IMR-90 (cell line): ENCODE results near the gene MAEA. TPM values are rescaled to one million over a fixed set of nuclear protein-coding genes. Genes with fewer than 3 reads are reported as not detected.

ENCODE experiments used
- ATAC-seq: fragments of 200-7000 bp; cut with Tn5 transposase; 2 replicates; pipeline ENCODE4 v1.9.1; 2020; ENCODE audit warnings: low read depth, mild to moderate bottlenecking, moderate library complexity
- BruUV-seq: library from RNA; stranded (reverse); fragments of 400-500 nt; replicated peaks from 2 replicates; lab custom pipeline; 2021; lab: Mats Ljungman, UMichigan
- CTCF ChIA-PET: fragments of 300-600 bp; formaldehyde crosslinking; extraction: SDS; loops from one replicate; lab custom pipeline; 2021; ENCODE audit warnings: antibody characterized with exemption; lab: Yijun Ruan, JAX
- POLR2A ChIA-PET: fragments of 300-600 bp; sonication (Branson Sonifier 250); formaldehyde crosslinking; loops from one replicate; lab custom pipeline; 2022; ENCODE audit warnings: antibody characterized with exemption; ENCODE audit not compliant: unreplicated experiment; lab: Charles Lee
- DNase-seq: peaks from one replicate; pipeline ENCODE4 v3.0.0; 2013
- H2AFZ ChIP-seq: replicated peaks from 2 replicates; pipeline ENCODE3; 2013; ENCODE audit warnings: low read length, mild to moderate bottlenecking; ENCODE audit not compliant: poor library complexity
- H2AK5ac ChIP-seq: 2 replicates; pipeline ENCODE4 v1.6.1; 2013; ENCODE audit warnings: low read depth, low read length, inconsistent platforms
- H2AK9ac ChIP-seq: replicated peaks from 2 replicates; pipeline ENCODE3; 2013; ENCODE audit warnings: mild to moderate bottlenecking, low read depth, low read length, moderate library complexity; ENCODE audit not compliant: poor library complexity
- H2BK120ac ChIP-seq: 2 replicates; pipeline ENCODE4 v1.6.1; 2013; ENCODE audit warnings: low read depth, low read length, inconsistent platforms
- H2BK15ac ChIP-seq: 3 replicates; pipeline ENCODE4 v1.6.1; 2013; ENCODE audit warnings: low read depth, low read length, inconsistent platforms
- H2BK20ac ChIP-seq: 2 replicates; pipeline ENCODE4 v1.6.1; 2013; ENCODE audit warnings: low read depth, mild to moderate bottlenecking, inconsistent platforms, low read length, moderate library complexity
- H2BK5ac ChIP-seq: 2 replicates; pipeline ENCODE4 v1.6.1; 2013; ENCODE audit warnings: mild to moderate bottlenecking, low read depth, low read length, inconsistent platforms; ENCODE audit not compliant: poor library complexity, severe bottlenecking
- H3K14ac ChIP-seq: replicated peaks from 2 replicates; pipeline ENCODE4 v1.6.1; 2013; ENCODE audit warnings: low read depth, low read length, inconsistent platforms
- H3K18ac ChIP-seq: 2 replicates; pipeline ENCODE4 v1.6.1; 2013; ENCODE audit warnings: low read depth, low read length, control low read depth
- H3K23ac ChIP-seq: 2 replicates; pipeline ENCODE4 v1.6.1; 2013; ENCODE audit warnings: low read depth, low read length, inconsistent platforms
- H3K27ac ChIP-seq: 2 replicates; pipeline ENCODE4 v1.5.1; 2013; ENCODE audit warnings: mild to moderate bottlenecking, control low read depth, low read length; ENCODE audit not compliant: insufficient read depth
- H3K27me3 ChIP-seq: 2 replicates; pipeline ENCODE4 v1.6.1; 2013; ENCODE audit warnings: low read length; ENCODE audit not compliant: control insufficient read depth, insufficient read depth
- H3K36me3 ChIP-seq: 2 replicates; pipeline ENCODE4 v1.6.1; 2013; ENCODE audit warnings: low read length, mixed read lengths; ENCODE audit not compliant: control insufficient read depth, insufficient read depth
- H3K4ac ChIP-seq: 2 replicates; pipeline ENCODE4 v1.6.1; 2013; ENCODE audit warnings: low read depth, low read length, inconsistent platforms
- H3K4me1 ChIP-seq: 2 replicates; pipeline ENCODE4 v1.6.1; 2013; ENCODE audit warnings: low read length, mixed read lengths; ENCODE audit not compliant: control insufficient read depth, insufficient read depth
- H3K4me2 ChIP-seq: 2 replicates; pipeline ENCODE4 v1.6.1; 2013; ENCODE audit warnings: low read depth, mild to moderate bottlenecking, control low read depth, low read length, moderate library complexity
- H3K4me3 ChIP-seq: 2 replicates; pipeline ENCODE4 v1.5.1; 2013; ENCODE audit warnings: low read depth, mild to moderate bottlenecking, control low read depth, low read length, moderate library complexity; ENCODE audit not compliant: insufficient read depth
- H3K56ac ChIP-seq: 2 replicates; pipeline ENCODE4 v1.6.1; 2013; ENCODE audit warnings: low read length, inconsistent platforms; ENCODE audit not compliant: insufficient read depth; ENCODE audit errors: extremely low read depth
- H3K79me1 ChIP-seq, 2 experiments: 2 replicates each; pipeline ENCODE4 v1.6.1; 2013; ENCODE audit warnings: low read length in 2 of 2, inconsistent platforms in 1 of 2, low read depth in 1 of 2
- H3K9ac ChIP-seq: 2 replicates; pipeline ENCODE4 v1.6.1; 2013; ENCODE audit warnings: low read depth, low read length, control low read depth
- H3K9me1 ChIP-seq: 2 replicates; pipeline ENCODE4 v1.6.1; 2013; ENCODE audit warnings: low read length, inconsistent platforms; ENCODE audit not compliant: insufficient read depth
- H3K9me3 ChIP-seq: 2 replicates; pipeline ENCODE4 v1.6.1; 2013; ENCODE audit warnings: low read length; ENCODE audit not compliant: control insufficient read depth, insufficient read depth
- H4K20me1 ChIP-seq: 2 replicates; pipeline ENCODE4 v1.6.1; 2013; ENCODE audit warnings: low read length, inconsistent platforms; ENCODE audit not compliant: insufficient read depth
- H4K5ac ChIP-seq: 2 replicates; pipeline ENCODE4 v1.6.1; 2013; ENCODE audit warnings: mild to moderate bottlenecking, low read depth, low read length, control low read depth
- H4K8ac ChIP-seq, 2 experiments: 2 replicates each; pipeline ENCODE4 v1.6.1; 2013; ENCODE audit warnings: low read depth in 2 of 2, low read length in 2 of 2, control low read depth in 1 of 2, inconsistent platforms in 1 of 2
- H4K91ac ChIP-seq: 2 replicates; pipeline ENCODE4 v1.6.1; 2013; ENCODE audit warnings: low read depth, low read length, inconsistent platforms; ENCODE audit not compliant: insufficient read depth
- BHLHE40 ChIP-seq: fragments of 150-350 bp; IDR thresholded peaks from 2 replicates; pipeline ENCODE4 v1.6.1; 2016; ENCODE audit warnings: mild to moderate bottlenecking, low read depth, low read length
- CEBPB ChIP-seq: IDR thresholded peaks from 2 replicates; pipeline ENCODE4 v1.6.1; 2012; ENCODE audit warnings: low read depth, low read length, improper control_type of control experiment
- CHD1 ChIP-seq: IDR thresholded peaks from 2 replicates; pipeline ENCODE4 v1.6.1; 2012; ENCODE audit warnings: low read depth, low read length, improper control_type of control experiment
- CTCF ChIP-seq: conservative IDR thresholded peaks from 2 replicates; pipeline ENCODE4 v1.5.1; 2012; ENCODE audit warnings: mild to moderate bottlenecking, low read depth, low read length, improper control_type of control experiment
- ELK1 ChIP-seq: fragments of 150-350 bp; IDR thresholded peaks from 2 replicates; pipeline ENCODE4 v1.6.1; 2016; ENCODE audit warnings: low read depth, mild to moderate bottlenecking, low read length, moderate library complexity, borderline replicate concordance
- FOS ChIP-seq: fragments of 150-350 bp; IDR thresholded peaks from 2 replicates; pipeline ENCODE4 v1.6.1; 2016; ENCODE audit warnings: low read depth, low read length
- MAFK ChIP-seq: IDR thresholded peaks from 2 replicates; pipeline ENCODE4 v1.6.1; 2012; ENCODE audit warnings: low read depth, low read length, improper control_type of control experiment
- MAZ ChIP-seq: IDR thresholded peaks from 2 replicates; pipeline ENCODE4 v1.6.1; 2012; ENCODE audit warnings: low read depth, mild to moderate bottlenecking, low read length, improper control_type of control experiment, moderate library complexity, borderline replicate concordance
- MXI1 ChIP-seq: IDR thresholded peaks from 2 replicates; pipeline ENCODE4 v1.6.1; 2012; ENCODE audit warnings: low read depth, mild to moderate bottlenecking, low read length, moderate library complexity, borderline replicate concordance
- NFE2L2 ChIP-seq: fragments of 150-350 bp; IDR thresholded peaks from 2 replicates; pipeline ENCODE4 v1.6.1; 2016; ENCODE audit warnings: low read depth, mild to moderate bottlenecking, low read length
- POLR2A ChIP-seq: IDR thresholded peaks from 2 replicates; pipeline ENCODE4 v1.6.1; 2012; ENCODE audit warnings: mild to moderate bottlenecking, low read depth, low read length
- RAD21 ChIP-seq: IDR thresholded peaks from 2 replicates; pipeline ENCODE4 v1.6.1; 2012; ENCODE audit warnings: low read length, improper control_type of control experiment
- RCOR1 ChIP-seq: IDR thresholded peaks from 2 replicates; pipeline ENCODE4 v1.6.1; 2012; ENCODE audit warnings: mild to moderate bottlenecking, low read length, improper control_type of control experiment; ENCODE audit not compliant: insufficient replicate concordance
- RFX5 ChIP-seq: IDR thresholded peaks from 2 replicates; pipeline ENCODE4 v1.8.0; 2012; ENCODE audit warnings: low read depth, mild to moderate bottlenecking, low read length, moderate library complexity
- SMC3 ChIP-seq: fragments of 150-350 bp; IDR thresholded peaks from 2 replicates; pipeline ENCODE4 v1.6.1; 2016; ENCODE audit warnings: low read depth, mild to moderate bottlenecking, antibody characterized with exemption, low read length, moderate library complexity
- WGBS, 2 experiments: methylation state at CpG; one replicate each; pipeline versions ENCODE4 v1.1.5 to v1.1.7; 2013; ENCODE audit warnings: missing lambda C conversion rate in 2 of 2; ENCODE audit not compliant: insufficient read length in 1 of 2; ENCODE audit errors: extremely low coverage in 2 of 2; 5-methylcytosine and 5-hydroxymethylcytosine counted together
- dilution Hi-C: fragments of 300-500 bp; cut with HindIII; formaldehyde crosslinking; loops from one replicate; pipeline ENCODE4 v1.14.3; 2018; ENCODE audit warnings: low sequenced_read_pairs; ENCODE audit not compliant: unreplicated experiment
- in situ Hi-C: fragments of 300-500 bp; cut with MboI; formaldehyde crosslinking; loops from 3 replicates; pipeline ENCODE4 v1.14.3; 2019; ENCODE audit warnings: low sequenced_read_pairs, inconsistent platforms, mixed read lengths
- intact Hi-C: fragments of 100-400 bp; cut with micrococcal nuclease; formaldehyde crosslinking; loops from 2 replicates; pipeline ENCODE4 v1.10.0; 2022
- polyA plus RNA-seq, 3 experiments: library from polyadenylated mRNA; depleted of rRNA; stranded (reverse); fragments of >200 nt; gene quantifications; 2 replicates each; pipeline ENCODE4 v1.2.3, GENCODE V29; 2012; ENCODE audit warnings: low replicate concordance in 1 of 3
- total RNA-seq: library from RNA; depleted of rRNA; stranded (reverse); fragments of >200 nt; gene quantifications from 2 replicates; pipeline ENCODE4 v1.2.3, GENCODE V29; 2012
- TF ChIP-seq, protein P1 (sequence below): fragments of 150-350 bp; IDR thresholded peaks from 2 replicates; pipeline ENCODE4 v1.6.1; 2017; ENCODE audit warnings: mild to moderate bottlenecking, antibody characterized with exemption, low read length, low read depth

Gene MAEA
- total and polyA plus RNA-seq, 2 of the 4 experiments (the other 2 are of a cell fraction) = 61.5 to 108 TPM

DNA sequence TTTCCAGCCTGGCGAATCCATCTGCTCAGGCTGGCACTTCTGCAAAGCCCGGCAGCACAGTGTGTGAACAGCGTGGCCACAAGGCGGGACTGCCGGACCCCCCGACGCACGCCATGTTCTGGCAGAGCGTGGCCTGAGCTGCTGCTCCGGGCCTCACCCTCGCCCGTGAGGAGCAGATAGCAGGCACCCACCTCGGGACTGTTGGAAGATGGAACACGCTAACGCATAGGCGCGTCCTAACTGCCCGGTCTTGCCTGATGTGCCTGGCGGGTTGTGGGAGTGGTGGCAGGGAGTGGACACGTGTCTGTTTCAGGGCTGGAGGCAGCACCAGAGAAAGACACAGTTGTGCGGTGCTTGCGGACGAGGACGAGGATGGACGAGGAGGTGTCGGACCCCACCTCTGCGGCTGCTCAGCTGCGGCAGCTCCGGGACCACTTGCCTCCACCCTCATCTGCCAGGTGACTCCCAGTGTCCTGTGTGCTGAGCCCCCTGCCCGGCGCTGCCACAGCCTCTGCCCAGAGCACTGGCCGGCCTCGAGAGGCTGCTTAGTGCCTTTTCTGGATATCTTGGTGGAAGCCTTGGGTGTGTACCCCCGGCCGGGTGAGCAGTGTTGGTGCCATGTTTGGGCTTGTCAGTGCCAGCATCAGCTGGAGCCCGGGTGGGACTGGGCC, 85.5 kb downstream of the MAEA start:
- Histone ChIP-seq H3K4me3 (no peak overlapping the region), H3K9ac (no peak overlapping the region), H4K20me1 (no peaks in the 10 kb centered on the region), H2BK15ac (no peak overlapping the region), H3K27me3 (no peaks in the 10 kb centered on the region), H3K9me1 (no peaks in the 10 kb centered on the region; the same call in 1 of the 2 replicates), H3K27ac (no peak overlapping the region), H3K79me1 (no peaks in the 10 kb centered on the region), H2BK120ac (no peak overlapping the region), H3K4ac (no peak overlapping the region), H3K18ac (no peak overlapping the region), H3K4me2 (no peak overlapping the region), H3K9me3 (no peaks in the 10 kb centered on the region; the same call in 1 of the 2 replicates), H3K23ac (no peak overlapping the region), H2BK20ac (no peak overlapping the region), H3K4me1 (no peaks in the 10 kb centered on the region), H4K91ac (no peak overlapping the region), H4K8ac (no peak overlapping the region), H3K36me3 (peaks cover 34% of the 10 kb centered on the region), H2AFZ (no peak overlapping the region), H2BK5ac (no peak overlapping the region), H4K5ac (no peak overlapping the region), H2AK9ac (no peak overlapping the region), H3K14ac (no peak overlapping the region), H3K56ac (no peak overlapping the region), H2AK5ac (no peak overlapping the region)
- ATAC-seq = no peak
- CTCF ChIA-PET = no interaction called here
- POLR2A ChIA-PET = no interaction called here
- intact Hi-C loops = no loop called here
- in situ Hi-C loops = no loop called here
- BruUV-seq = no TSS peak
- dilution Hi-C loops = no loop called here
- TF ChIP-seq RAD21 (no peak), NFE2L2 (no peak), CTCF (no peak), CHD1 (no peak), CEBPB (no peak), MXI1 (no peak), BHLHE40 (no peak), MAZ (no peak), POLR2A (no peak), RFX5 (no peak), MAFK (no peak), SMC3 (no peak), ELK1 (no peak), FOS (no peak), RCOR1 (no peak)
- TF ChIP-seq, protein P1, sequence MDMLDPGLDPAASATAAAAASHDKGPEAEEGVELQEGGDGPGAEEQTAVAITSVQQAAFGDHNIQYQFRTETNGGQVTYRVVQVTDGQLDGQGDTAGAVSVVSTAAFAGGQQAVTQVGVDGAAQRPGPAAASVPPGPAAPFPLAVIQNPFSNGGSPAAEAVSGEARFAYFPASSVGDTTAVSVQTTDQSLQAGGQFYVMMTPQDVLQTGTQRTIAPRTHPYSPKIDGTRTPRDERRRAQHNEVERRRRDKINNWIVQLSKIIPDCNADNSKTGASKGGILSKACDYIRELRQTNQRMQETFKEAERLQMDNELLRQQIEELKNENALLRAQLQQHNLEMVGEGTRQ = no peak
- DNase-seq = no peak
- 94% methylated on average over 20 of the region's 36 CpGs; no CpG with 5 or more reads in 1 of the 2 experiments for WGBS, 2 experiments
